ENCODE measurements around the gene GNA12. TPM values are rescaled to one million over a fixed set of nuclear protein-coding genes. Genes with fewer than 3 reads are reported as not detected.
A peak's percentile ranks its signal among the peaks of the same experiment; 100 is the strongest.
"Not testable (repeated sequence)": the region's sequence is repeated elsewhere in the genome, so short reads cannot be mapped to it uniquely, and the experiment has no call there.

Gene GNA12
- total RNA-seq, 1 experiment from 2014 or later = 11.2 TPM

GRCh38 chr7:2698581-2699288, 145.4 kb downstream of the GNA12 start:
- no peak for DNase-seq (ENCODE audit: low spot score)

- not testable (repeated sequence) for DNase-seq (ENCODE audit: low spot score)
These were observed 150.0 kb downstream of the GNA12 start for GRCh38 chr7:2694122-2694436.

GRCh38 chr7:2693420-2694121, 150.5 kb downstream of the GNA12 start:
- not testable (repeated sequence) for DNase-seq (ENCODE audit: low spot score)

- DNase-seq (ENCODE audit: low spot score) = no peak
These were observed 151.6 kb downstream of the GNA12 start for GRCh38 chr7:2692543-2692942.

GRCh38 chr7:2691932-2692439, 152.1 kb downstream of the GNA12 start:
- DNase-seq (ENCODE audit: low spot score) = not testable (repeated sequence)

GRCh38 chr7:2691011-2691707, 152.9 kb downstream of the GNA12 start:
- DNase-seq (ENCODE audit: low spot score) = no peak

- no peak for DNase-seq (ENCODE audit: low spot score)
These were observed 154.0 kb downstream of the GNA12 start for GRCh38 chr7:2689951-2690705.

GRCh38 chr7:2689343-2689847, 154.7 kb downstream of the GNA12 start:
- no peak for DNase-seq (ENCODE audit: low spot score)

GRCh38 chr7:2688409-2689342, 155.4 kb downstream of the GNA12 start:
- no peak for DNase-seq (ENCODE audit: low spot score)

GRCh38 chr7:2687881-2688318, 156.2 kb downstream of the GNA12 start, which contains the start of gene AMZ1:
AMZ1 (plus strand) TSS chr7:2688202; CDS start chr7:2700452, 12,250 bp downstream.
- no peak for DNase-seq (ENCODE audit: low spot score)

- DNase-seq (ENCODE audit: low spot score) = peak; percentile 39
These were observed 156.7 kb downstream of the GNA12 start for GRCh38 chr7:2687338-2687869.

- no peak for DNase-seq (ENCODE audit: low spot score)
These were observed 158.0 kb downstream of the GNA12 start for GRCh38 chr7:2686101-2686500.

- no peak for DNase-seq (ENCODE audit: low spot score)
These were observed 159.6 kb downstream of the GNA12 start for GRCh38 chr7:2684501-2684900.

GRCh38 chr7:2681929-2682799, 161.9 kb downstream of the GNA12 start:
- no peak for DNase-seq (ENCODE audit: low spot score)

GRCh38 chr7:2680792-2681490, 163.2 kb downstream of the GNA12 start:
- DNase-seq (ENCODE audit: low spot score) = peak; percentile 89

GRCh38 chr7:2680256-2680655, 163.9 kb downstream of the GNA12 start:
- DNase-seq (ENCODE audit: low spot score) = no peak

- DNase-seq (ENCODE audit: low spot score) = not testable (repeated sequence)
These were observed 164.7 kb downstream of the GNA12 start for GRCh38 chr7:2679135-2680127.

Data from HT-29 (cell line).